HepG2 (cell line): ENCODE measurements around the gene MBLAC1. TPM values are rescaled to one million over a fixed set of nuclear protein-coding genes. Genes with fewer than 3 reads are reported as not detected.

ENCODE experiments used
- ARNT ChIP-seq: fragments of 450-650 bp; IDR thresholded peaks from 2 replicates; pipeline ENCODE4 v1.6.1; 2017
- BATF2 ChIP-seq: sonication (generic); formaldehyde crosslinking; IDR thresholded peaks from 2 replicates; pipeline ENCODE4 v1.8.0; 2022; ENCODE audit warnings: mild to moderate bottlenecking, missing genetic modification reagents, moderate library complexity
- CCDC6 ChIP-seq: sonication (generic); formaldehyde crosslinking; IDR thresholded peaks from 2 replicates; pipeline ENCODE4 v1.8.1; 2022; ENCODE audit warnings: mild to moderate bottlenecking, missing genetic modification reagents, moderate library complexity
- DNMT1 ChIP-seq: sonication (generic); formaldehyde crosslinking; IDR thresholded peaks from 2 replicates; pipeline ENCODE4 v1.5.1; 2020; ENCODE audit warnings: mild to moderate bottlenecking, missing genetic modification reagents
- ERF ChIP-seq: IDR thresholded peaks from 2 replicates; pipeline ENCODE4 v1.6.1; 2018; ENCODE audit warnings: missing biosample characterization, missing genetic modification reagents
- FOSL2 ChIP-seq: sonication (generic); formaldehyde crosslinking; IDR thresholded peaks from 2 replicates; pipeline ENCODE4 v1.4.0; 2020; ENCODE audit warnings: missing genetic modification reagents
- GZF1 ChIP-seq: sonication (generic); formaldehyde crosslinking; IDR thresholded peaks from 2 replicates; pipeline ENCODE4 v1.5.1; 2020; ENCODE audit warnings: mild to moderate bottlenecking, missing genetic modification reagents
- POLR2AphosphoS2 ChIP-seq: IDR thresholded peaks from 2 replicates; pipeline ENCODE4 v1.6.1; 2011; ENCODE audit warnings: low read depth, low read length, improper control_type of control experiment
- RFXANK ChIP-seq: IDR thresholded peaks from 2 replicates; pipeline ENCODE4 v1.6.1; 2016
- TAF1 ChIP-seq: sonication (generic); formaldehyde crosslinking; IDR thresholded peaks from 2 replicates; pipeline ENCODE4 v1.4.0; 2020; ENCODE audit warnings: missing genetic modification reagents
- ZBTB20 ChIP-seq: sonication (generic); formaldehyde crosslinking; IDR thresholded peaks from 2 replicates; pipeline ENCODE4 v1.8.1; 2023; ENCODE audit warnings: missing genetic modification reagents, low read depth, mild to moderate bottlenecking, borderline replicate concordance
- ZBTB43 ChIP-seq: sonication (generic); formaldehyde crosslinking; conservative IDR thresholded peaks from 2 replicates; pipeline ENCODE4 v1.4.0; 2020; ENCODE audit warnings: missing genetic modification reagents
- ZNF337 ChIP-seq: sonication (generic); formaldehyde crosslinking; IDR thresholded peaks from 2 replicates; pipeline ENCODE4 v1.5.1; 2020; ENCODE audit warnings: missing genetic modification reagents, low read depth, mild to moderate bottlenecking, borderline replicate concordance
- ZNF562 ChIP-seq: sonication (generic); formaldehyde crosslinking; IDR thresholded peaks from 2 replicates; pipeline ENCODE4 v1.8.0; 2022; ENCODE audit warnings: missing genetic modification reagents, borderline replicate concordance
- ZNF710 ChIP-seq: sonication (generic); formaldehyde crosslinking; IDR thresholded peaks from 2 replicates; pipeline ENCODE4 v1.5.0; 2020; ENCODE audit warnings: mild to moderate bottlenecking, missing genetic modification reagents, borderline replicate concordance
- polyA plus RNA-seq, 8 experiments: library from polyadenylated mRNA; depleted of rRNA in 3 of 8; stranded (reverse) in 7 of 8; unstranded in 1 of 8; fragments of >200 nt; fragmentation: Illumina TruSeq in 4 of 8; extraction: Trizol in 4 of 8; gene quantifications; 2 replicates each; pipeline versions ENCODE4 v1.2.1 to v1.2.3, GENCODE V29; 2011 to 2016; ENCODE audit warnings: low read depth in 4 of 8, missing spikeins in 1 of 8, mixed read lengths in 1 of 8; ENCODE audit not compliant: insufficient read depth in 1 of 8
- total RNA-seq, 5 experiments: library from RNA; depleted of rRNA; stranded (reverse); fragments of >200 nt; fragmentation: Illumina TruSeq; extraction: Trizol; gene quantifications; 2 replicates each; pipeline ENCODE4 v1.2.3, GENCODE V29; 2016; ENCODE audit warnings: low read depth in 1 of 5
- TF ChIP-seq, protein P1 (sequence below): IDR thresholded peaks from 2 replicates; pipeline ENCODE4 v1.6.1; 2016
- TF ChIP-seq, protein P2 (sequence below): sonication (generic); formaldehyde crosslinking; IDR thresholded peaks from 2 replicates; pipeline ENCODE4 v1.4.0; 2020; ENCODE audit warnings: mild to moderate bottlenecking, missing genetic modification reagents, borderline replicate concordance

Gene MBLAC1
- total and polyA plus RNA-seq, 2 of the 13 experiments (the other 11 are each of a cell fraction or from before 2014, with no cell fraction given) = 0.79 to 2.1 TPM

DNA sequence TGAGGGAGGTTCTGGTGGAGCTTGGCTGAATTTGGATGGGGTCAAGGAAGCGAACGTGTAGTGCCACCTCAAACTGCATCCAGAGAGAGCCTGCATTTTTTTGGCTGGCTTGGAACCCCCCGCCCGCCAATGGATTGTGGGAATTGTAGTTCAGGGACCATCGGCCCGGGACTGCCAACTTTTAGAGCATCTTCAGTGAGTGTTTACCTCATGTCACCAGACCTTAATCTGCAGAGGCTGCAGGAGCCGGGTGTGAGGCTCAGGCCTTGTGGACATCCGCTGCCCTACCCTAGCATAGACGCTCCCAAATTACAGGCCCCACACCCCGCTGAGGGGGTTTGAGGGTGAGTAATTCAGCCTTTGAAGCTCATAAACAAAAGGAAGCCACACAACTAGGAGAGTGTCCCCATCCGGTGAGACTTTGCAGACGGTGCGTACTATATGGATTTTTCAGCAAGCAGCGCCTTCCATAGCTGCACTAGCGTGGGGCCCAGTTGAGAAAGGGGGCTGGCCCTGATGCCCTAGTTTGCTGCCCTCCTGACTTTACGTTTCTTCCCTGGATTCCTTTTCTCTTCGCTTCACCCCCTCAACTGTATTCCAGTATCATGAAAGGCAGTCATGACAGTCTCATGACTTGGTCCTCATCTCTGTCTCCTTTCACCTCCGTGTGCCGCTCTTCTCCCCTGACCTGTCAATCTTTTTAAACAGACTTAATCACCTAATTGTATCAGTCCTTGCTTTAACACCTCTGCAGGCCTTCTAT, 6.6 kb upstream of the MBLAC1 start (continued):
- TF ChIP-seq ZNF337 (CRISPR knock-in tag) (no peak), RFXANK (CRISPR knock-in tag) (no peak), DNMT1 (no peak), GZF1 (CRISPR knock-in tag) (no peak; the same call in 1 of the 2 replicates), ARNT (no peak), TAF1 (no peak), BATF2 (CRISPR knock-in tag) (no peak), ZBTB43 (CRISPR knock-in tag) (no peak), ERF (no peak), ZNF562 (no peak), CCDC6 (0 out of 2 replicates have a peak, but pooled peaks have one; percentile 18), FOSL2 (CRISPR knock-in tag) (no peak), ZNF710 (CRISPR knock-in tag) (0 out of 2 replicates have a peak, but pooled peaks have one; percentile 31), POLR2AphosphoS2 (no peak), ZBTB20 (CRISPR knock-in tag) (no peak)
- TF ChIP-seq, protein P1, sequence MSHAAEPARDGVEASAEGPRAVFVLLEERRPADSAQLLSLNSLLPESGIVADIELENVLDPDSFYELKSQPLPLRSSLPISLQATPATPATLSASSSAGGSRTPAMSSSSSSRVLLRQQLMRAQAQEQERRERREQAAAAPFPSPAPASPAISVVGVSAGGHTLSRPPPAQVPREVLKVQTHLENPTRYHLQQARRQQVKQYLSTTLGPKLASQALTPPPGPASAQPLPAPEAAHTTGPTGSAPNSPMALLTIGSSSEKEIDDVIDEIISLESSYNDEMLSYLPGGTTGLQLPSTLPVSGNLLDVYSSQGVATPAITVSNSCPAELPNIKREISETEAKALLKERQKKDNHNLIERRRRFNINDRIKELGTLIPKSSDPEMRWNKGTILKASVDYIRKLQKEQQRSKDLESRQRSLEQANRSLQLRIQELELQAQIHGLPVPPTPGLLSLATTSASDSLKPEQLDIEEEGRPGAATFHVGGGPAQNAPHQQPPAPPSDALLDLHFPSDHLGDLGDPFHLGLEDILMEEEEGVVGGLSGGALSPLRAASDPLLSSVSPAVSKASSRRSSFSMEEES (CRISPR knock-in tag) = no peak
- TF ChIP-seq, protein P2, sequence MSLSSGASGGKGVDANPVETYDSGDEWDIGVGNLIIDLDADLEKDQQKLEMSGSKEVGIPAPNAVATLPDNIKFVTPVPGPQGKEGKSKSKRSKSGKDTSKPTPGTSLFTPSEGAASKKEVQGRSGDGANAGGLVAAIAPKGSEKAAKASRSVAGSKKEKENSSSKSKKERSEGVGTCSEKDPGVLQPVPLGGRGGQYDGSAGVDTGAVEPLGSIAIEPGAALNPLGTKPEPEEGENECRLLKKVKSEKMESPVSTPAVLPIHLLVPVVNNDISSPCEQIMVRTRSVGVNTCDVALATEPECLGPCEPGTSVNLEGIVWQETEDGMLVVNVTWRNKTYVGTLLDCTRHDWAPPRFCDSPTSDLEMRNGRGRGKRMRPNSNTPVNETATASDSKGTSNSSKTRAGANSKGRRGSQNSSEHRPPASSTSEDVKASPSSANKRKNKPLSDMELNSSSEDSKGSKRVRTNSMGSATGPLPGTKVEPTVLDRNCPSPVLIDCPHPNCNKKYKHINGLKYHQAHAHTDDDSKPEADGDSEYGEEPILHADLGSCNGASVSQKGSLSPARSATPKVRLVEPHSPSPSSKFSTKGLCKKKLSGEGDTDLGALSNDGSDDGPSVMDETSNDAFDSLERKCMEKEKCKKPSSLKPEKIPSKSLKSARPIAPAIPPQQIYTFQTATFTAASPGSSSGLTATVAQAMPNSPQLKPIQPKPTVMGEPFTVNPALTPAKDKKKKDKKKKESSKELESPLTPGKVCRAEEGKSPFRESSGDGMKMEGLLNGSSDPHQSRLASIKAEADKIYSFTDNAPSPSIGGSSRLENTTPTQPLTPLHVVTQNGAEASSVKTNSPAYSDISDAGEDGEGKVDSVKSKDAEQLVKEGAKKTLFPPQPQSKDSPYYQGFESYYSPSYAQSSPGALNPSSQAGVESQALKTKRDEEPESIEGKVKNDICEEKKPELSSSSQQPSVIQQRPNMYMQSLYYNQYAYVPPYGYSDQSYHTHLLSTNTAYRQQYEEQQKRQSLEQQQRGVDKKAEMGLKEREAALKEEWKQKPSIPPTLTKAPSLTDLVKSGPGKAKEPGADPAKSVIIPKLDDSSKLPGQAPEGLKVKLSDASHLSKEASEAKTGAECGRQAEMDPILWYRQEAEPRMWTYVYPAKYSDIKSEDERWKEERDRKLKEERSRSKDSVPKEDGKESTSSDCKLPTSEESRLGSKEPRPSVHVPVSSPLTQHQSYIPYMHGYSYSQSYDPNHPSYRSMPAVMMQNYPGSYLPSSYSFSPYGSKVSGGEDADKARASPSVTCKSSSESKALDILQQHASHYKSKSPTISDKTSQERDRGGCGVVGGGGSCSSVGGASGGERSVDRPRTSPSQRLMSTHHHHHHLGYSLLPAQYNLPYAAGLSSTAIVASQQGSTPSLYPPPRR (CRISPR knock-in tag) = no peak
